WI38 (cell line): ENCODE data around the gene PPP3CA.

Source experiments
- H3K4me3 ChIP-seq: 2 replicates; pipeline ENCODE4 v1.5.1; 2011; ENCODE audit warnings: low read depth, mild to moderate bottlenecking, control low read depth, low read length
- CTCF ChIP-seq: IDR thresholded peaks from 2 replicates; pipeline ENCODE4 v1.5.1; 2012; ENCODE audit warnings: low read depth, mild to moderate bottlenecking, control low read depth, low read length

The PPP3CA gene

GRCh38 chr4:101205916-101206315, 141.4 kb downstream of the PPP3CA start:
- TF ChIP-seq CTCF, result no peak
- H3K4me3 ChIP-seq, result no peak overlapping the region

GRCh38 chr4:101201421-101201820, 145.9 kb downstream of the PPP3CA start:
- no peak overlapping the region for H3K4me3 ChIP-seq
- TF ChIP-seq CTCF, result no peak

- 0 out of 2 replicates have a peak overlapping the region, but pooled peaks have one; percentile 2 for H3K4me3 ChIP-seq
- TF ChIP-seq CTCF, result no peak
These were observed 146.8 kb downstream of the PPP3CA start for GRCh38 chr4:101200561-101200960.

- no peak for TF ChIP-seq CTCF
- no peak overlapping the region for H3K4me3 ChIP-seq
These were observed 147.6 kb downstream of the PPP3CA start for GRCh38 chr4:101199507-101200285.

- no peak overlapping the region for H3K4me3 ChIP-seq
- TF ChIP-seq CTCF, result no peak
These were observed 148.5 kb downstream of the PPP3CA start for GRCh38 chr4:101198682-101199339.

- H3K4me3 ChIP-seq, result no peak overlapping the region
- no peak for TF ChIP-seq CTCF
These were observed 150.0 kb downstream of the PPP3CA start for GRCh38 chr4:101197350-101197749.

GRCh38 chr4:101192244-101192643, 155.1 kb downstream of the PPP3CA start:
- no peak for TF ChIP-seq CTCF
- no peak overlapping the region for H3K4me3 ChIP-seq
